Daoy (cell line): ENCODE measurements around the gene FHIT. TPM values are rescaled to one million over a fixed set of nuclear protein-coding genes. Genes with fewer than 3 reads are reported as not detected.
"Not testable (repeated sequence)": the region's sequence is repeated elsewhere in the genome, so short reads cannot be mapped to it uniquely, and the experiment has no call there.

Experiments used
- DNase-seq: peaks from one replicate; pipeline ENCODE4 v3.0.0-alpha.2; 2015; ENCODE audit warnings: low read depth
- total RNA-seq: library from RNA; depleted of rRNA; stranded (reverse); fragments of >200 nt; shearing (Covaris generic); gene quantifications from 2 replicates; pipeline ENCODE4 v1.2.3, GENCODE V29; 2014

FHIT gene
- total RNA-seq, 1 experiment from 2014 or later = not detected

- DNase-seq = no peak
Observed at GRCh38 chr3:61111825-61112224, 139.4 kb downstream of the FHIT start.

GRCh38 chr3:61110576-61110975 is 140.7 kb downstream of the FHIT start:
- DNase-seq = no peak

GRCh38 chr3:61108247-61109019 is 142.8 kb downstream of the FHIT start:
- no peak for DNase-seq

GRCh38 chr3:61094608-61095007 is 156.6 kb downstream of the FHIT start:
- no peak for DNase-seq

GRCh38 chr3:61093364-61093763 is 157.9 kb downstream of the FHIT start:
- no peak for DNase-seq

GRCh38 chr3:61092870-61093269 is 158.4 kb downstream of the FHIT start:
- no peak for DNase-seq

- DNase-seq = no peak
Observed at GRCh38 chr3:61090389-61091169, 160.7 kb downstream of the FHIT start.

GRCh38 chr3:61087465-61087864 is 163.8 kb downstream of the FHIT start:
- DNase-seq = no peak

GRCh38 chr3:61081554-61081953 is 169.7 kb downstream of the FHIT start:
- no peak for DNase-seq

- no peak for DNase-seq
Observed at GRCh38 chr3:61080737-61081445, 170.4 kb downstream of the FHIT start.

- no peak for DNase-seq
Observed at GRCh38 chr3:61078048-61078752, 173.1 kb downstream of the FHIT start.

- DNase-seq = no peak
Observed at GRCh38 chr3:61077551-61077950, 173.7 kb downstream of the FHIT start.

GRCh38 chr3:61074783-61075182 is 176.5 kb downstream of the FHIT start:
- DNase-seq = no peak

GRCh38 chr3:61073566-61074165 is 177.6 kb downstream of the FHIT start:
- no peak for DNase-seq

- DNase-seq = no peak
Observed at GRCh38 chr3:61068084-61068483, 183.2 kb downstream of the FHIT start.

- DNase-seq = no peak
Observed at GRCh38 chr3:61066800-61067199, 184.5 kb downstream of the FHIT start.

- not testable (repeated sequence) for DNase-seq
Observed at GRCh38 chr3:61066222-61066621, 185.0 kb downstream of the FHIT start.

GRCh38 chr3:61065451-61066011 is 185.7 kb downstream of the FHIT start:
- DNase-seq = no peak

GRCh38 chr3:61061092-61061723 is 190.0 kb downstream of the FHIT start:
- no peak for DNase-seq

GRCh38 chr3:61060411-61060861 is 190.8 kb downstream of the FHIT start:
- DNase-seq = no peak

GRCh38 chr3:61058836-61059235 is 192.4 kb downstream of the FHIT start:
- DNase-seq = no peak
